Measurements from ENCODE around the gene RIPPLY3.
A peak's percentile ranks its signal among the peaks of the same experiment; 100 is the strongest.

The RIPPLY3 gene

DNA sequence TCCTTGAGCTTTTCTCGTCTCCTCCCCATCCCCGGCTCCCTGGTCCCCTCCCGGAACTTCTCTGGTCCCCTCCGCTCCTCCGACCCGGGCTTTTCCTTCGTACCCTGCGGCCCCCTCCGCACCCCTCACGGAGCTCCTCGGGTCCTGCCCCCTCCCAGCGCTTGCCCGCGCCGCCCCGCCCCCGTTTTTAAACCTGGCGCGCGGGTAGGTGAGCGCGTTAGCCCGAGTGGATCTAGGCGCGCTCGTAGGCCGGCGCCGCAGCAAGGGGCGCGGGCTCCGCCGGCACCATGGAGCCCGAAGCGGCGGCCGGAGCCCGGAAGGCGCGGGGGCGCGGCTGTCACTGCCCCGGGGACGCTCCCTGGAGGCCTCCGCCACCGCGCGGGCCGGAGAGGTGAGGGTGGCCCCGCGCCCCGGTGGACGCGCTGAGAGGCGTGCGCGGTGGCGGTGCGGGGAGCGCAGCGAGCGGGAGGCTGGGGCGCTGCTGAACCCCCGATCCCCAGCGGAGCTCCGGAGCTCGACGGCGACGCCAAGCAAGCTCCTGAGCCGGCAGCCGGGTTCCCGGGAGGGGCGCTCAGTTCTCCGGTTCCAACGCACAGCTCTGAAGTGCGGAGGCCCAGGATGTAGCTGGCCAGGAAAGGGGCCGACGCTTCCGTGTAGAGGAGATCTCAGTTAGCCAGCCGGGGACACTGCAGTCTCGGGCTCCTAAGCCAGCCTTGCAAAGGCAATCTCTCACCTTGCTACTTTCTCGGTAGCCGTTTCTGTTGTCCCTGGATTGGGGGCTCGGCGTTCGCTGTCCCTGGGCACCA lies at the start of gene RIPPLY3:
Gene RIPPLY3, plus strand, starts transcription at position 217 of the 806 bp plus-strand sequence. Its CDS starts 71 bp downstream, at position 288.
- DNase-seq = no peak

DNA sequence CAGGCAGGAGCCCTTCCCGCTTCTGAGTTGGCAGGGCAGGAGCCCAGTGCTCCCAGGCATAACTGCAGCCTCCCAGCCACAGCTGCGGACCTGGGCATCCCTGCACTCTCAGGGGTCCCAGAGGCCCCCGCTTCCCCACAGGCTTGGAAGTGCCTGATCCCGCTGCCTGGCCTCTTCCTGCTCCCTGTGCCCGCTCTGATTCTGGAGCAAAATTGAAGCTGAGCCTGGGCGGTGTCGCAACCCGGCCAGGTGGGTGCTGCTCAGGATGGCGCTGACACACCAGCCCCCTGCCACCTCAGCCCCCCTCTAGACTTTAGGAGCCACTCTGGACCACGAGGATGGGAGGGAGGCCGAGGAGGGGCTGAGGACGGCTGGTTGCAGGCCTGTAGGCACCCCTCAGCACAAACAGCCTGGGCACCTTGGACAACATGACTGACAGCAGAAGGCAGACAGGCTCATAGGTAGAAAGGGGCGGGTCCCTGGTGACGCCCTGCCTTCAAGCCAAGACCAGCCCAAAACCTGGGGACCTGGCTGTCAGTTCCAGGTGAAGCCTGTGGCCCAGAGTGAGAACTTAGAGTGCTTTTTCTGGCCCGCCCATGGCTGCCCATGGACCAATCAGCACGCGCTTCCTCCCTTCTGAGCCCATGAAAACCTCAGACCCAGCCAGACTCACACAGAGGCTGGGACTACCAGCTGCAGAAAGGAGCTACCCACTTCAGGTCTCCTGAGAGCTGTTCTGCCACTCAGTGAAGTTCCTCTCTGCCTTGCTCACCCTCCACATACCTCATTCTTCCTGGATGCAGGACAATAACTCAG lies 47.3 kb upstream of the RIPPLY3 start:
- DNase-seq = no peak

DNA sequence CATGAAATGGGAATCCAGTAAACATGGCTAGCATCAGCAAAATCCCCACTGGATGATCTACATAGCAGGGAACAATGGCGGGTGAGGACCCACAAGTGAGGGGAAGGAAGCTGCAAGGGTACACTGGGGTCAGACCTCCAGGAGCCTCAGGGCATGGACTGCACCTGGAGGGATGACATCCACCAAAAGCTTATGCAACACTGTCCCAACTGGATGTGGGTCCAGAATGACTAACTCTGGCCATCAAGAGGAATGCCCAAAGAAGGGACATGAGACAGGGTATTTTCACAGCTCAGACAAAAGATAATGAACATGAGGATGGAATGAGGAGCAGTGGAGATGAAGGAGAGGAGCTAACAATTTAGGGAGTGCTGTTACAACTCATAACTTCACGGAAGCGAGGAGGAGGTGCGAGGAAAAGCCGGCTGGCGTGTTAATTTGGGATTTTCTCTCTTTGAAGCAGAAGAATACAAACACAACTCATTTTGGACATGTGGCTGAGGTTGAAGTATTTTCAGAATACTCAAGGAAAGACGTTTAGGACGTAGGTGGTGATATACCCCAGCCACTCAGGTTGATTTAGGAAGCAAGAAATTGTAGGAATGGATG lies 45.7 kb upstream of the RIPPLY3 start:
- no peak for DNase-seq

GRCh38 chr21:36962098-36962780 lies 44.3 kb upstream of the RIPPLY3 start:
- no peak for DNase-seq

GRCh38 chr21:36964398-36964797 lies 42.1 kb upstream of the RIPPLY3 start:
- DNase-seq = no peak

- no peak for DNase-seq
Measured at GRCh38 chr21:36964827-36965719, 41.4 kb upstream of the RIPPLY3 start.

DNA sequence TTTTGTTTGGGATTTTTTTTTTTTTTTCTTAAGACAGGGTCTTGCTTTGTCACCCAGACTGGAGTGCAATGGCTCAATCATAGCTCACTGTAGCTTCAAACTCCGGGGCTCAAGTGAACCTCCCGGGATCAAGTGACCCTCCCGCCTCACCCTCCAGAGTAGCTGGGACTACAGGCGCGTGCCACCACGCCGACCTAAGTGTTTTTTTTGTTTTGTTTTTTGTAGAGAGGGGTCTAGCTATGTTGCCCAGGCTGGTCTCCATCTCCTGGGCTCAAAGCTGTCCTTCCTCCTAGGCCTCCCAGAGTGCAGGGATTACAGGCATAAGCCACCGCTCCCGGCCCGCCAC lies 40.8 kb upstream of the RIPPLY3 start:
- no peak for DNase-seq

- peak; percentile 88 for DNase-seq
Measured at GRCh38 chr21:36966066-36966820, 40.3 kb upstream of the RIPPLY3 start, which contains the start of gene HLCS. HLCS (minus strand) TSS chr21:36966669; CDS start chr21:36966638, 31 bp downstream.

GRCh38 chr21:36966821-36967768 lies 39.4 kb upstream of the RIPPLY3 start:
- DNase-seq = no peak

DNA sequence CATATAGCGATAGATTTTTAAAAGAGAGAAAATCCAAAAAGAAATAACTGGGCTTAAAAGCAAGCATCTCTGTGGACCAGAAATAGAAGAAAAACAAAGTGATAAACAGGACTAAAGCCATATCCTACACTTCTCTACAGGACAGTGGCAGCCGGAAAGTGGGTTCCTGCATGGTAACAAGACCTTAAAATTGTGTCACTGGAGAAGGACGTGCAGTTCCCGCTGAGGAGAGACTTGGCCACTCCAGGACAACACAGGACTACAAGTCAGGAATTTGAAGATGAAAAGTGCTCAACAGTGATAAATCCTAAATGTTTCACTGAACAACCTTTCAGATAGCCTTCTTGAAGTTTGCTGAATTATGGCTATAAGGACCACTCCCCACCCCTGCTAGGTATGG lies 38.1 kb upstream of the RIPPLY3 start:
- DNase-seq = no peak

DNA sequence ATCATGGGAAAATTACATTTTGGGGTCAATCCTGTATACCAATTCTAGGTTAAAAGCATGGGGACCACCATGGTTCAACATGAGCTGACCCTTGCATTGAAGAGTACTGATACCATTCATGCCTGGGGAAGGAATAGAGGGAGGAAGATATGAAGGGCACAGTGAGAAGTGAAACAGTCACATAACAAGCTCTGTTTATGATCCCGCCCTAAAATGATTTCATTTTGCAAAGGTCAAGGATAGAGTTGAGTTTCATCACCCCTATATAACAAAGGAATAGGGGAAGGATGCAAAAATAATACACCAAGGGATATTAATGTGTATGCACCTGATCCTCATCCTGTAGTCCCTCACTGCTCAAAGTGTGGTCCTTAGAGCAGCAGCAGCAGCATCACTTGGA lies 37.5 kb upstream of the RIPPLY3 start:
- no peak for DNase-seq

DNA sequence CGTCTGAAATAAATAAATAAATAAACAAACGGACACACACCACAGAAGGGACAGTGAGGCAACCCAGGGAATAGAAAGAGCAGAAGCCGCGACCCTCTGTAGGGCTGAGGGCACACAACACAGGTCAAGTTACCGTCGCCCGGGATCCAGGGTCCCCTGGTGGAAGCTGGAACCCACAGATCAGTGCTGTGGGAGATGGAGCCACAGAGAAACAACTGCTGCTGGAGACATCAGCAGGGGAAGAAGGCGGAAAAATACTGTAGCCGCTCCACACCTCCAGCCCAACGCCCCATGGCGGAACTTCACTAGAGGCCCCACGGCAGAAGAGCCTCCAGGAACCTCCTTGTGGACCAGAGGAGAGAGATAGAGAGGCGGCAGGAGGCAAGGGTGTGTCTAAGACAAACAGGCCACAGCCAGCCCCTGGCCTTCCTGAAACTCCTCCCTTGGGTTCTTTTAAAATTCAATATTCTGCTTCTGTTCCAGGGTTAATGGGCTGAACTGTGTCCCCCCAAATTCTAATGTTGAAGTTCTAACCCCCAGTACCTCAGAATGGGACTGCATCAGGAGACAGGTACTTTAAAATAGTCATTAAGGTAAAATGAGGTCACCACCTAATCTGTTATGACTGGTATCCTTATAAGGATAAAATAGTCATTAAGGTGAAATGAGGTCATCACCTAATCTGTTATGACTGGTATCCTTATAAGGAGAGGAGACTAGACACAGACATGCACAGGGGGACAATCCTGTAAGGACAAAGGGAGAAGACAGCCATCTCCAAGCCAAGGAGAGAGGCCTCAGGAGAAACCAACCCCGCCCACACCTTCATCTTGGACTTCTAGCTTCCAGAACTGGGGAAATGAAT lies 32.3 kb upstream of the RIPPLY3 start:
- no peak for DNase-seq

DNA sequence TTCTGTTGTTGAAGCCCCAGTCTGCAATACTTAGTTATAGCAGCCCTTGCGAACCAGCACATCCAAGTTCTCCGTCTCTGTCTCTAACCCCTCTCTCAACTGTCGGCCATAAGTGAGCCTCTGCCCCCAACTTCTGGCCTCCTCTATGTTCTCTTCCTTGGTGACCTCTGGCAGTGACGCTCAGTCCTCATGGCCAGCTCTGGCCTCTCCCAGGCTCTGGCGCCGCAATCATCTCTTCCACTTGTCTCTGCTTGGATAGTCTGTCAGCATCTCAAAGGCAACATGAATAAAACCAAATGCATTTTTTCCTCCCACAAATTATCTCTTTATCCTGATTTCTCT lies 31.7 kb upstream of the RIPPLY3 start:
- DNase-seq = no peak

- DNase-seq = no peak
Measured at GRCh38 chr21:36976228-36976861, 30.2 kb upstream of the RIPPLY3 start.

GRCh38 chr21:36976882-36977651 lies 29.4 kb upstream of the RIPPLY3 start:
- peak; percentile 83 for DNase-seq

GRCh38 chr21:36980280-36981048 lies 26.0 kb upstream of the RIPPLY3 start:
- peak; percentile 45 for DNase-seq

GRCh38 chr21:36981049-36981391 lies 25.5 kb upstream of the RIPPLY3 start:
- no peak for DNase-seq
